OCI-M2 (cell line): ENCODE data around the gene ZSCAN21.

Experiments
- DNase-seq: peaks from one replicate; lab custom pipeline; 2025; ENCODE audit not compliant: unreplicated experiment; lab: John Stamatoyannopoulos, UW

The ZSCAN21 gene

DNA sequence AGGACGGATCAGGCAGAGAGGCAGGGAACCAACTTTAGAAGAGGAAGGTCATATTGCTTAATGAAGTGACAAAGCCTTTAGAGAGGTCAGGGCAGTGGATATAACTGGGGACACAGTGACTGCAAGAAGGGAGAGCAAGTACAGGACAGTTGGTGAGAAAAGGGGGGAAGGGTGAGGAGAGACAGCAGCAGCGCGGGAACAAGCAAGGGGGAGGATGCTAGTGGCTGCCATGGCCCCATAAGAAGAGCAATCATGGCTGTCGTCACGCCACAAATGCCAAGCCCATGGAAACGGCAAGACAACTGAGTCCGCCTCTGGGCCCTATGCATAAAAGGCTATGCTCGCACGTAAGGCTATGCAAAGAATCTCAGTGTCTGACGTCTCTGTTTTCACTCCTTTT lies 22.9 kb downstream of the ZSCAN21 start:
- no peak for DNase-seq

DNA sequence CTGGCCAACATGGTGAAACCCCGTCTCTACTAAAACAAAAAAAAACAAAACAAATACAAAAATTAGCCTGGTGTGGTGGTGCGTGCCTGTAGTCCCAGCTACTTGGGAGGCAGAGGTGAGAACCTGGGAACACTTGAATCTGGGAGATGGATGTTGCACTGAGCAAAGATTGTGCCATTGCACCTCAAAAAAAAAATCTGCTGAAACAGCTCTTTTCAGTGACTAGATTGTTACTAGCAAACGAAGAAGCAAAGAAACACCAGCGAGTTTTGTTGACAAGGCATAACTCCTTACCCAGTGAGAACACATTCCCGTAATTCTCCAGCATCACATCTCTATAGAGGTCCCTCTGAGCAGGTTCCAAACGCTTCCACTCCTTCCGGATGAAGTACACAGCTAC lies 25.3 kb downstream of the ZSCAN21 start:
- no peak for DNase-seq

DNA sequence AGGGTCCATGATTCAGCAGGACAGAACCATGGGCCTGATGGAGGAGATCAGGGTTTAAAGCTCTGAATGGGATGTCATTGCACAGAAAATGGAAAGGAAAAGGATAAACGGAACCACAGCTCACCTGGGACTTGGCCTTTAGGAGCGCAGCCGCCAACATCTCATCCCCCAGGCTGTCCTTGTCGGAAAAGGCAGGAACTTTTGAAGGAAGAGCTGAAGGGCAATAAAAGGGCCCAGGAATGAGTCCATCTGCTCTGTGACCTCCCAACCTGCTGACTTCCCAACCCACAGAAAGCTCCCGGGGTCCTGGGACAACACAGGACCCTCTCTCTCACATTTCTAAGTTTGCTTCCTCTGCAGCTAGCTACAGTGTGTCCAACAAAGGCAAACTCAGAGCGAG lies 25.8 kb downstream of the ZSCAN21 start:
- DNase-seq, result no peak

DNA sequence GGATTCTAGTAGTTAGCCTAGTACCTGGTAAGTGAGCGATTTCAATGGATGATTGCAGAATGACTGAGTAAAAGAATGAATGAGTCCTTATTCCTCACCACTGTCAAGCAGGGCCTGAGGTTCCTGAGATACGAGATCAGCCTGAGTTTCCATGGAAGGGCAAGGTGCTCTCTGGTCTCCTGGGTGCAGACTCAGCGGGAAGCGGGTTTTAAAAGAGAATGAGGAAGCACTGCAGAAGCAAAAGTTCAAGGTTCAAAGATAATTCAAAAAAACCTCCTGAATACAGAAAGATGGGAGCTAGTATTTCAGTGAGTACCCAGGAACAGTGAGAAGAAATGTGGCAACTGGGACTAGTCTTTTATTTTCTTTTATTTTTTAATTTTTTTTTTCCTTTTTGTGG lies 27.6 kb downstream of the ZSCAN21 start:
- DNase-seq, result no peak

DNA sequence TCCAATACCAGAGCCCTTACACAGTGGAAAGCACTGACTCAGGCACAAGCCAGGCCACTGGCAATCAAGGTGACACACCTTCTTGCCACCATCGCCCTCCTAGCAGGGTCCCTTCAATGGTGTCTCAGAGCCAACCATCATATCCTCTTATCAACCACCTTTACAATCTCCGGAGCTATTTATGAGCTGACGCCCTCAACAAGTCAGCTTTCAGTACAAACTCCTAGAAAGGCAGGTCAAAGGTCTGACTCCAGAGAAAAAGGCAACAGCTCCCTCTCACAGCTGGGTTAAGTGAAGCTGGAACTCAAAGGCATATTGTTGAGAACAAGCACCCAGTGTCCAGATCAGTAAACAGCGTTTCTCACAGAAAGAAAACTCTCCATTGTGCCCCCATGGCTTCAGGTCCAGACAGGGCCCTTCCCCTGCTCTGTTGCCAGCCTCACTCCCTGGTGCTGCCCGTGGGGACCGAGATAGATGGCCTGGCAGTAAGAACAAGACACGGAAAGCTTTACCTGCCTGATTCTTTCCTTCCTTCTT lies 29.5 kb downstream of the ZSCAN21 start:
- no peak for DNase-seq

DNA sequence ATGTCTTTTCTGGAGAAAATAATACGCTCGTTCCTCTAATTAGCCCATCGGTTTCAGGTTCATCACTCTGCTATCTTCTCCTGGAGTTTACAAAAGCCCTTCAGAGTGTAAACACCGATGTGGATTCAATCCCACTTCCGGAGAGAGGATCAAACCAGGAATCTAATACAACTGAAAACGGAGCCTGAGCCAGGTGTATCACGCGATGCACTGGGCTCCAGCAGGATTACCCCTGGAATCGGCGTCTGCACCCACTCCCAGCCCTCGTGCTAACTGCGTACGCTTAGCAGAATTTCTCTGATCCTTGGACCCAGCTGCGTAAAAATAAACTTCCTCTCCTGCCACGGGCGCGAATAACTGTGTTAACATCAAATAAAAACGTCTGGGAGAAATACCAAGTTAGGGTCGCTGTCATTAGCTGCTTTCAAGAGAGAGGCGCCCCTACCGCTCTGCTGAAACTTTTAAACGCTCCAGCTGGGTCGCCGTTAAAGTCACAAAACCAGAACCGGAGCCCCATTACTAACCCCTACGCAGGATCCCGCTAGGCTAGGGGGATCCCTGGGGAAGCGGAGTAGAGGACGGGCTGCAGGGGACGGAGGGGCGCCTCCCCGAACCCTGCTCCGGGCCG lies 31.4 kb downstream of the ZSCAN21 start:
- DNase-seq, result no peak

DNA sequence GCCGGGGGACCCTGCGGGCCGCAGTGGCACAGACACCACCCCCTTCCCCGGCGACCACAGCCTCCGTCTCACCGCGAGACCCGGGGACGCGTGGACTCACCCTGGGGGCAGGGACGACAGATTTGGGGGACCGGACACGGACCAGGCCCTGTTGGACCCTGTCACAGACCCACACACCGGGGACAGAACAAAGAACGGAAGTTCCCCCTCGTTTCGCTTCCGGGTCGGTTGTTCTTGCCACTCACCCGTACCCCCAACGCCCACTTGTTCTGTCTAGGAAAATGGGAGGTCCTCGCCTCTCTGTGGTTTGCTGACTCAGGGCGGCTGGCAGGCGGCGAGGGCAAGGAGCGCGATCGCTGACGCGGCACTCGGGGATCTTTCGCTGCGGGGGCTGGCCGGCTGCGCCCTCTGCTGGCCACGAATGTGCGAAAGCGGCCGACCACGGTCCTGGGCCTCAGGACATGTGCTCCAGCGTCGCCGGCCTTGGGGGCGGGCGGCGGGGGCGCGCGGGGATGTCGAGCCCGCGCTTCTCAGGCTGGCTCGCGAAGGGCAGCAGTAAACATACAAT lies 32.0 kb downstream of the ZSCAN21 start, which contains the start of gene ZNF3:
TSS of gene ZNF3 (minus strand) at position 189 of the 568 bp plus-strand sequence. CDS start 4,366 bp downstream, outside the sequence.
- DNase-seq, result peak; percentile 69

DNA sequence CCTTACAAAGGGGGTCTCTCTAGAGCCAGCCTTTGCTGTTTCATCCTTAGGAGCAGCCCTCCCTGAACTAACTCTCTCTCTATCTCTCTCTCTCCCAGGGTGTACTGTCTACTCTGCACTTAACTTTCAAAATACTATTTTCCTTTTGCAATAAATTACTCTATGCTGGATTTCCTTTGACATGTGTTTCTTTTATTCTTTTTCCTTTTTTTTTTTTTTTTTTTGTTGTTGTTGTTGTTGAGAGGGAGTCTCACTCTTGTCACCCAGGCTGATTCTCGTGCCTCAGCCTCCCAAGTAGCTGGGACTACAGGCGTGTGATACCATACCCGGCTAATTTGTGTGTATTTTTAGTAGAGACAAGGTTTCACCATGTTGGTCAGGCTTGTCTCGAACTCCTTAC lies 33.4 kb downstream of the ZSCAN21 start:
- DNase-seq, result no peak

DNA sequence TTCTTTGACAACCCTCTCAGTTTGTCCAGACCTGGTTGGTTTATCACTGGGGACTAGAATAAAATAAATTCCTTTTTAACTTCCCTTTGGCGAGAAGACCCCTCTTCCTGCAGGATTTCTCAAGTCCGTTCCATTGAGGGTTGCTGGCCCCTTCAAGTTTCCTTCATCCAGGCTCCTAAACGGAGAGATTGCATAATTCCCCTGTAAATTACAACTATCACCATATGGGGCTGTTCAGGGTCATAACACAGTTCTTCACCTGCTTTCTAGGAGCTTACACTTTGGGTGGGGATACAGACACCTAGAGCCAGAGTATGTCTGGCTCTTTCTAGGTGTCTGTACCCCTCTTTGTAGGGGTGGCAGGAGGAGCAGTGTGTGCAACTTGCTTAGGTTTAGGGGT lies 35.9 kb downstream of the ZSCAN21 start:
- DNase-seq, result no peak

DNA sequence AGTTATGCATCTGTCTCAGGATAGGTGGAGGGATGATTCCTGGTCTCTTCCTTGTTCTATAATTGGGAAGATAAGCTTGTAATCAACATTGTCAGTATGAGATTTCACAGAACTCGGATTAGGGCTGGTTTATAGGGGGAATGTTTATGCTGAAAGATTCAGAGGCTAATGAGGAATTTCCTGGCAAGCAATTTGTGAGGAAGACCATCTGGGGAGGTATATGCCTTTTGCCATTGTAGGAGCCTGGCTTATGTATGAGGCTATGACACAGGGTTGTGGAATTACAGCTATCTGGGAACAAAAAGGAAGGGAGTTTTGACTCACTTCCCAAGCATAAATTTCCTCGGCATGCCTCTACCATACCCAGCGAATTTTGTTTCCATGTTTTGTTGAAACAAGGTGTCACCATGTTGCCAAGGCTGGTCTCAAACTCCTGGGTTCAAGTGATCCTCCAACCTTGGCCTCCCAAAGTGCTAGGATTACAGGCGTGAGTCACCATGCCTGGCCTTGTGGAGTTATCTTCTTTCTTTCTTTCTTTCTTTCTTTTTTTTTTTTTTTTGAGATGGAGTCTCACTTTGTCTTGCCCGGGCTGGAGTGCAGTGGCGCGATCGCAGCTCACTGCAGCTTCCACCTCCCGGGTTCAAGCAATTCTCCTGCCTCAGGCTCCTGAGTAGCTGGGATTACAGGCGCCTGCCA lies 37.6 kb downstream of the ZSCAN21 start:
- DNase-seq, result no peak

DNA sequence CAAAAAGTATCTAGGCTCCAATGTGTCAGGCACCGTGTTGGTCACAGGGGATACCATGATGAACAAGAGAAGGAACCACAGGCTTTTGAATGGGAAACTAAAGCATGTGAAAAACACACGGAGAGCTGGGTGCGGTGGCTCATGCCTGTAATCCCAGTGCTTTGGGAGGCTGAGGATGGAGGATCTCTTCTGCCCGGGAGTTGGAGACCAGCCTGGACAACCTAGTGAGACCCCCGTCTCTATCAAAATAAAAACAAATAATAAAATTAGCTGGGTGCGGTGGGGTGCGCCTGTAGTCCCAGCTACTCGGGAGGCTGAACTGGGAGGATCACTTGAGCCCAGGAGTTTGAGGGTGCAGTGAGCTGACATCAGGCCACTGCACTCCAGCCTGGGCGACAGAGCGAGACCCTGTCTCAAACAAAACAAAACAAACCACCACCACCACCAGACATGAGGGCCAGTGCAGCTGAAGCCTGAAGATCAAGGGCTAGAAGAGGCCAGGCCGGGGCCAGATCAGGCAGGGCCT lies 38.6 kb downstream of the ZSCAN21 start:
- DNase-seq, result no peak

DNA sequence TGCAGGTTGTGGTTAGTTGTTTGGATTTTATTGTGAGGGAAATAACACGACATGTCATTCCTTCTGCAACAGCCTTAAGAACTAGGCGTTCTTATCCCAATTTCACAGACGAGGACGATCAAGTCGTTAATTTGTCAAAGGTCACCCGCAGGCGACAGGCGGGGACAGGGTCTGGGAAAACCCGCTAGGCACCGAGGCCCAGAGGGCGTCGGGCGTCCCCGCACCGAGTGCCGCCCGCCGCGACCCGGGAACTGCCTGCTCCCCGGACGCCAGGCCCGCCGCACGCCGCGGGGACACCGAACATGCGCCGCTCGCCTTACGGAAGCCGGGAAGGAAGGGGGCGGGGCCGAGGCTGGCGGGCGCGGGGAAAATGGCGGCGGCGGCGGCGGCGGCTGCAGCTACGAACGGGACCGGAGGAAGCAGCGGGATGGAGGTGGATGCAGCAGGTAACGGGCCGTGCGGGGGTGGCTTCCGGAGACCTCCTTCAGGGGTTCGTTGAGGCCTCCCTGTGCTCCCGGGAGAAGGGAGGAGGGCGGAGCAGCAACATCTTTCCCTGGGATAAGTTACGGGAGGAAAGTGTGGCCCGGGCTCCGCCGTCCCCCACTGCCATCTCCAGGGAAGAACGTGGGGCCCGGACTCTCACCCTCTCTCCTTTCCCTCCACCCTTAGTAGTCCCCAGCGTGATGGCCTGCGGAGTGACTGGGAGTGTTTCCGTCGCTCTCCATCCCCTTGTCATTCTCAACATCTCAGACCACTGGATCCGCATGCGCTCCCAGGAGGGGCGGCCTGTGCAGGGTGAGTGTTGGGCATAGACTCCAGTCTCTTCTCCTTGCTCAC lies 39.3 kb downstream of the ZSCAN21 start, which contains the start of gene COPS6:
TSS of gene COPS6 (plus strand) at position 349 of the 837 bp plus-strand sequence. CDS start at position 371, 22 bp downstream.
- peak; percentile 32 for DNase-seq

DNA sequence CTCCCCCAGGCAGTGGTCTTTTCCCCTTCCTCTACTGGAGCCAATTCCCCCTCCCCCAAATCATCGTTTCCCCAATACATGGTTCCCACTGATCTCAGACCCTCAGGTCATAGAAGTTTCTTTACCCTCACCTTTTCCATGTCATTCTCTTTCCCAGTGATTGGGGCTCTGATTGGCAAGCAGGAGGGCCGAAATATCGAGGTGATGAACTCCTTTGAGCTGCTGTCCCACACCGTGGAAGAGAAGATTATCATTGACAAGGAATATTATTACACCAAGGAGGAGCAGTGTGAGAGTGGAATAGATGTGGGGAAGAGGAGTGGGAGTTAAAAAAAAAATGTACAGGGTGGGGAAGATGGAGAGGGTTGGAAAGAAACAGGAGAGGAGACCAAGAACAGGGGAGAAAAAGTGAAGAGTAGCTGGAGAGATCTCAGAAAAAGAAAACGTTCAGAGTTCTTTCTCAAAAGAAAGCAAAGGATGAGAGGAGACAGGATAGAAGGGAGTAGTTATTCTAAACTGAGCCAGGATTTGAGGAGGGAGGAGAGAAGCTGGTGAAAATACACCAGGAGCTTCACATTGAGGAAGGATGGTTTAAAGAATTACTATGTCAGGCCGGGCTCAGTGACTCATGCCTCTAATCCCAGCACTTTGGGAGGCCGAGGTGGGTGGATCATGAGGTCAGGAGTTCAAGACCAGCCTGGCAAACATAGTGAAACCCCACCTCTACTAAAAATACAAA lies 40.1 kb downstream of the ZSCAN21 start:
- no peak for DNase-seq

DNA sequence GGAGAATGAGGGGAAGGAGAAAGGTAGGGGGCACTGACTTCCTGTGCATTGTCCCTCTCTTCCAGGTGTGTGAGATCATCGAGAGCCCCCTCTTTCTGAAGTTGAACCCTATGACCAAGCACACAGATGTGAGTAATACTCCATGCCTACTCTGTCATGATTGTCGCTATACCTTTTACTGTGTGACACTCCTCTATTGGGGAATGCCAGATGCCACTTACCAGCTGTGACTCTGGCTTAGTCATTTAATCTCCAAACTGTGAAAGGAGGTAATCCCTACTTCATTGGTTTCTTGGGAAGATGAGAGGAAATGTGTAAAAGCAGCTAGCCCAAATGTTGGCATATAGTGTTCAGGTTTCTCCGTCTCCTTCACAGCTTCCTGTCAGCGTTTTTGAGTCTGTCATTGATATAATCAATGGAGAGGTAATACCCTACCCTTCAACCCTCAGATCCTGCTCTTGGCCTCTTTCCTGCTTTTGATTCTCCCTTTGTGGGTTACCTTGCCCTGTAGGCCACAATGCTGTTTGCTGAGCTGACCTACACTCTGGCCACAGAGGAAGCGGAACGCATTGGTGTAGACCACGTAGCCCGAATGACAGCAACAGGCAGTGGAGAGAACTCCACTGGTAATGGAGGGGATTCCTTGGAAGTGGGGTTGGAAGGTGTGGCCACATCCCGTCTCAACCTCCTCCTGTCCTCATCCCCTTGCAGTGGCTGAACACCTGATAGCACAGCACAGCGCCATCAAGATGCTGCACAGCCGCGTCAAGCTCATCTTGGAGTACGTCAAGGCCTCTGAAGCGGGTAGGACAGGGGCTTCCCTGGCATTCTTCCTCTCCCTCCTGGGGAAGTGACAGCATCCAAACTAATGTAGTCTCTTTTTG lies 41.2 kb downstream of the ZSCAN21 start:
- DNase-seq, result no peak

DNA sequence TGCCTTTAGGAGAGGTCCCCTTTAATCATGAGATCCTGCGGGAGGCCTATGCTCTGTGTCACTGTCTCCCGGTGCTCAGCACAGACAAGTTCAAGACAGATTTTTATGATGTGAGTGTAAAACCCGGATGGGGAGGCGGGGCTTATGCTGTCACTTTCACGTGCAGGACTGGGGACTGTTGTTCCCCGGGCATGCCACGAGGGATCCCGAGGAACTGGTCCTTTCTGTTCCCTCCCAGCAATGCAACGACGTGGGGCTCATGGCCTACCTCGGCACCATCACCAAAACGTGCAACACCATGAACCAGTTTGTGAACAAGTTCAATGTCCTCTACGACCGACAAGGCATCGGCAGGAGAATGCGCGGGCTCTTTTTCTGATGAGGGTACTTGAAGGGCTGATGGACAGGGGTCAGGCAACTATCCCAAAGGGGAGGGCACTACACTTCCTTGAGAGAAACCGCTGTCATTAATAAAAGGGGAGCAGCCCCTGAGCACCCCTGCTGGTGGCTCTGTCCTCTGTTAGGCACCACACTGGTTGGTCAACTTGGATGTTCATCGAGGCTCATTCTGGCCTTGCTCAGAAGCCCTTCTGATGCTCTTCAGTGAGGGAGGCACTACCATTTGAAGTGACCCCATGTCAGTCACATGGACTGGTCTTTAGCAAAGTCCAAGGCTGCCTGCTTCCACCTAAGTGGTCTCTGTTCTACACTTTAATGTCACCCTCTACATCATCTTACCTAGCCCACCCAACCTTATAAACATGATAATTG lies 42.0 kb downstream of the ZSCAN21 start:
- no peak for DNase-seq

DNA sequence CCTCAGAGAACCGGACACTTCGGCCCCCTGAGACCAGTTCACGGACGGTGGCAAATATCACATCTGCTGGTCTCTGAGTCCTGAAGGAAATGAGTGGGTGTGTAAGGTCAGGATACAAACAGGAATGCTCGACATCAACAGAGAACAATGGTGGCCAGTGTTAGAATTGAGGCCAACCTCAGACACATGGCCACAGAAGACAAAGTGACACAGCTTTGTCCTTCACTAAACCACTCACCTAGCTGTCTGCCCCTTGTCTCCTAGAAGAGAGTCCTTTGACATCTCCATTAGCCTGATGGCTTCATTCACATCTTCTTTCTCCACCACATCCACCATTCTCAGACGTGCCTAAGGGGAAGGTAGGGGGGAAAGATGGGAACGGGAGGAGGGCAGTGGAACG lies 43.5 kb downstream of the ZSCAN21 start:
- DNase-seq, result no peak

DNA sequence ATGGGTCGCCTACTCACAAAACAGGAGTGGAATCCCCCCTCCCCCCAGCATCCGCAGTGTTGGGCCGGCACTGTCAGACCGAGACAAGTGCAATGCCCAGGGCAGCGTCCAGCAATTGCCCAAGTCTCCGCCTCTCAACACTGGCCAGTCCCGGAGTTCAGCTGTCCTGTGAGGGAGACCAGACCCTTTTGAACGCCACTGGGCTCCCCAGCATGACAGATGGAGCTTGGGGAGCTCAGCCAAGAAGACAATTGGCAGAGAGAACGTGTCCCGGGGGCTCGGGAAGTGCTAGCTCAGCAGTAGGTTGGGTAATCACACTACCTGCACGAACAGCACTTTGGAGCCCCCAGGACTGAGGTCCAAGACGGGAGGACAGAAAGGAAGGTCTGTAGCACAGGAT lies 43.9 kb downstream of the ZSCAN21 start:
- DNase-seq, result no peak

DNA sequence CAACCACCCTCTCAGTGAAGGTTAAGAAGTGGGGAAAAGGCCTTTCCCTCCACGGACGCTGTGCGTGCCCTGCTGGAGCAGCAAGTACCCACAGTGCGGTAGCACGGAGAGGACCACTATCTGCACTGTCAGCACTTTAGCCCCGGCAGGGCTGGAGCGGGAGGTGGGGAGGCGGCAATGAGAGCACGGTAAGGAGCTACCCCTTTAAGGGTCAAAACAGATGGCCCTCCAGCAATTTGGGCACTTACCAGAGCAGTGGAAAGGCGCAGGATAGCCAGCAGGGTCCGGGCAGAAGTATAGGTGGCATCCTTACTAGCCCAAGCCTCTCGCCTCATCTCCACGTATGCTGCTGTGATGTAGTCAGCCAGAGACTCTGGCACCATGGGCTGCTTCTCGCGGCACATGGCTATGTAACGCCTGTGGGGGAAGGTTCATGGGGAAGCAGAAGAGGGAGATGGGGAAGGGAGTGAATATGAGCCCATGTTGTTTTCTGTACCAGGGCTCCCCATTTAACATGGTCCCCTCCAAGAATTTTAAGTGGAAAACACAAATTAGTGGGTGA lies 44.4 kb downstream of the ZSCAN21 start:
- no peak for DNase-seq
